Measurements from ENCODE around the gene CGNL1. TPM values are rescaled to one million over a fixed set of nuclear protein-coding genes. Genes with fewer than 3 reads are reported as not detected.

CGNL1 gene
- total RNA-seq, 1 experiment from 2014 or later: 3.3 TPM

DNA sequence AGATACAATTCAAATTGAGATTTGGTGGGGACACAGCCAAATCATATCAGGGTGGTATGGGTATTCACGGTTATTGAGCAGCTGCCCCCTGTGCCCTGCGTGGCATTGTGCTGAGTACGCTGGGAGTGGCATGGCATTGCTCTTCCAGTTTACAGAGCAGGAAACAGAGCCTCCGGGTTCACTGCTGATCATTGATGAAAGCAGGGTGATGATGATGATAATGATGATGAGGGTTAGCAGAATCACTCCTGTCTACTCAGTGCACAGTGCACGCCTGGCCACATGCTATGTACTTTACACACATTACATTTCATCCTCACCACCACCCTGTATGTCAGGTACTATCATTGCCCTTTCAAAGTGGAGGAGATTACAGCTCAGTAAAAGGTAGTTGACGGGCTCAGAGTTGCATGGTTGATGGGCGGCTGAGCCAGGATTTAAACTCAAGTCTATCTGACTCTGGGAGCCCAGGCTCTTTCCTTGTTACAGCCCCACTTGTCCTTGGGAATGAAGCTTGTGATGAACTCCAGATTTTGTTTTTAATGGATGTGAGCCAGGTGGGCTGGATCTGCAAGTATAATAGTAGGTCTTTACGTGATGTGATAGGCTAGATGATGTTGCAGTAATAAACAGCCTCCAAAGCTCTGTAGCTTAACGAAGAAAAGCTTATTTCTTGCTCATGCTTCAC is 127.8 kb downstream of the CGNL1 start:
- peaks cover 78% of the 10 kb centered on the region for H3K4me1 Mint-ChIP-seq (ENCODE audit: low read depth, unreplicated experiment)
- no peak for DNase-seq
- no peaks in the 10 kb centered on the region for H3K9me3 Mint-ChIP-seq (ENCODE audit: low read depth, unreplicated experiment)
- no TSS peak for BruUV-seq (replicated peaks)
- intact Hi-C loops (cut with micrococcal nuclease; ENCODE audit: unreplicated experiment): no loop called here
- peak overlapping the region; percentile 100 for H3K27ac Mint-ChIP-seq (ENCODE audit: unreplicated experiment)
- no peak overlapping the region for H3K4me3 Mint-ChIP-seq (ENCODE audit: low read depth, unreplicated experiment)
- CTCF ChIA-PET: interaction anchor here (1.0 to 2.8 kb wide), 5 partner anchors 9 to 163 kb away, joined by 3 to 14 read pairs (median 5); no protein-coding TSS in a partner anchor
- H3K27me3 Mint-ChIP-seq (ENCODE audit: unreplicated experiment): no peaks in the 10 kb centered on the region
- TF ChIP-seq, protein P1, sequence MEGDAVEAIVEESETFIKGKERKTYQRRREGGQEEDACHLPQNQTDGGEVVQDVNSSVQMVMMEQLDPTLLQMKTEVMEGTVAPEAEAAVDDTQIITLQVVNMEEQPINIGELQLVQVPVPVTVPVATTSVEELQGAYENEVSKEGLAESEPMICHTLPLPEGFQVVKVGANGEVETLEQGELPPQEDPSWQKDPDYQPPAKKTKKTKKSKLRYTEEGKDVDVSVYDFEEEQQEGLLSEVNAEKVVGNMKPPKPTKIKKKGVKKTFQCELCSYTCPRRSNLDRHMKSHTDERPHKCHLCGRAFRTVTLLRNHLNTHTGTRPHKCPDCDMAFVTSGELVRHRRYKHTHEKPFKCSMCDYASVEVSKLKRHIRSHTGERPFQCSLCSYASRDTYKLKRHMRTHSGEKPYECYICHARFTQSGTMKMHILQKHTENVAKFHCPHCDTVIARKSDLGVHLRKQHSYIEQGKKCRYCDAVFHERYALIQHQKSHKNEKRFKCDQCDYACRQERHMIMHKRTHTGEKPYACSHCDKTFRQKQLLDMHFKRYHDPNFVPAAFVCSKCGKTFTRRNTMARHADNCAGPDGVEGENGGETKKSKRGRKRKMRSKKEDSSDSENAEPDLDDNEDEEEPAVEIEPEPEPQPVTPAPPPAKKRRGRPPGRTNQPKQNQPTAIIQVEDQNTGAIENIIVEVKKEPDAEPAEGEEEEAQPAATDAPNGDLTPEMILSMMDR (IDR thresholded peaks at IDR 0.05; ENCODE audit: unreplicated experiment): no peak
- peaks cover 14% of the 10 kb centered on the region for H3K36me3 Mint-ChIP-seq (ENCODE audit: insufficient read depth, unreplicated experiment)

DNA sequence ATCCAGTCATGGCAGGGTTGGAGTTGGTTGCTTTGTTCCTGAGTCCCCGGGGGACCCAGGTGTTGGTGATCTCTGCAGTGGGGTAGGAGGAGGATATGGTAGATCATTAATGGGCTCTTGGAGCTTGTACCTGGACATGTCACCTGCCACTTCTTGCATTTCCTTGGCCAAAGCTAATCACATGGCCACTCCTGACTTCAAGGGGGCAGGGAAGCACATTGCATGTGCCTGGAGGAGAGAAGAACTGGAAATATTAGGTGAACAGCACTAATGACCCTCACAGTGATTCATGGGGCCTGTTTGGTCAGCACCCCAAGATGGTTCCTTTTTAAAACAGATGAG is 128.3 kb downstream of the CGNL1 start:
- Mint-ChIP-seq H3K4me1 (ENCODE audit: low read depth, unreplicated experiment) (peaks cover 73% of the 10 kb centered on the region), H3K27me3 (ENCODE audit: unreplicated experiment) (no peaks in the 10 kb centered on the region), H3K27ac (ENCODE audit: unreplicated experiment) (peak overlapping the region; percentile 100), H3K9me3 (ENCODE audit: low read depth, unreplicated experiment) (no peaks in the 10 kb centered on the region), H3K36me3 (ENCODE audit: insufficient read depth, unreplicated experiment) (peaks cover 13% of the 10 kb centered on the region), H3K4me3 (ENCODE audit: low read depth, unreplicated experiment) (no peak overlapping the region)
- BruUV-seq (replicated peaks): no TSS peak
- TF ChIP-seq, protein P1 (IDR thresholded peaks at IDR 0.05; ENCODE audit: unreplicated experiment): no peak
- intact Hi-C loops (cut with micrococcal nuclease; ENCODE audit: unreplicated experiment): no loop called here
- peak; percentile 4 for DNase-seq
- CTCF ChIA-PET: interaction anchor here (1.0 to 2.8 kb wide), 2 partner anchors 9 to 18 kb away, joined by 3 to 14 read pairs; no protein-coding TSS in a partner anchor

DNA sequence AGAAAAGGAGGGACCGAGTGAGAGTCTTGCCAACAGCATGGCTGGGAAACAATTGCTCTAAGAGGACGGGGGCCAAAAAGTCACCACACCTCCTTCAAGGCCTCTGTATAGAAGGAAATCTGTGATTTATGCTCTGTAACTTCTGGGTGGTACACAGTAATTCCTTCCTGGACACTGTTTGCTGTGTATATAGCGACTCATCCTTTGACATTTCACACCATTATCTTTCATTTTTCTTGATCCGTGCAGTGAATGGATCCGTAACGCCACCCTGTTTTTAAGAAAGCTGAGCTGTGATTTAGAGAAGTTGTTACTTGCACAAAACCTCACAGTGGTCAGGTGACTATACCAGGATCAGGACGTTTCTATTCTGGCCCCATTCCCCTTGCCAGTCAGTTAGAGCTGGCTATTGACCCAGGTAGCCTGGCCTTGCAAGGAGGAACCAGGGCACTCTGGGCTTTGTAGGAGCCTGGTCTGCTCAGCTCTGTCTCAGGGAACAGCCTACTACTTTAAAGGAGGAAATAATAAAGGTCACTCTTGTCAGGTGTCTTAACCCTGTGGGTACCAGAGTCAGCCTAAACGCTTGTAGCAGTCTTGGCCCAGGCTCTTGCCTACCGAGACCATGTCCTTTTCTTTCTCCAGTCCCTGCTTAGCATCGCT is 128.9 kb downstream of the CGNL1 start:
- TF ChIP-seq, protein P1 (IDR thresholded peaks at IDR 0.05; ENCODE audit: unreplicated experiment): no peak
- Mint-ChIP-seq H3K4me1 (ENCODE audit: low read depth, unreplicated experiment) (peaks cover 67% of the 10 kb centered on the region), H3K36me3 (ENCODE audit: insufficient read depth, unreplicated experiment) (peaks cover 9% of the 10 kb centered on the region), H3K27ac (ENCODE audit: unreplicated experiment) (peak overlapping the region; percentile 100), H3K27me3 (ENCODE audit: unreplicated experiment) (no peaks in the 10 kb centered on the region), H3K4me3 (ENCODE audit: low read depth, unreplicated experiment) (peak overlapping the region; percentile 48), H3K9me3 (ENCODE audit: low read depth, unreplicated experiment) (no peaks in the 10 kb centered on the region)
- peak; percentile 25 for DNase-seq
- no TSS peak for BruUV-seq (replicated peaks)
- intact Hi-C loops (cut with micrococcal nuclease; ENCODE audit: unreplicated experiment): loop anchor here (5.0 kb wide), 1 partner anchor 128 kb away; the partner anchor contains the start of gene CGNL1
- CTCF ChIA-PET: interaction anchor here (1.0 to 2.8 kb wide), 10 partner anchors 8 to 164 kb away, joined by 3 to 16 read pairs (median 10); partner anchors contain the start of gene CGNL1

DNA sequence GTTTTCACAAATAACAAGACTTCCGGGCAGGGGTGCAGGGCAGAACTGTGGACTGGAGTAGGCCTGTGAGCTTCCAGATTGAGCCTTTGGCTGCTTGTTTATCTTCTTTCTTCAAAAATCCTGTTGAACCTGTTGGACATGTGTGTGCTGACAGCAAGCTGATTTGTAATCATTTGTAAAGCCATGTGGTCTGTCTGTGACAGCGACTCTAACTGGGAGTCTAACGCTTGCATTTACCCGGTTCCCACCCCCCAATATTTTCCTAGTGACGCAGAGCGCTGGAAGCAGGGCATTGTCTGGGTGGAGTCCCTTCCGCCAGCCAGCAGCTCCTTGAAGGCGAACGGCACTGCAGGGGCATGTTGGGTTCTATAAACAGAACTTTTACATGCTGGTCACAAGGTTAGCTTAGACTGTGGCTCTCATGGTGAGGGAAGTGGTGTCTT is 129.7 kb downstream of the CGNL1 start:
- H3K9me3 Mint-ChIP-seq (ENCODE audit: low read depth, unreplicated experiment): no peaks in the 10 kb centered on the region
- intact Hi-C loops (cut with micrococcal nuclease; ENCODE audit: unreplicated experiment): loop anchor here (1.0 to 5.0 kb wide), 2 partner anchors 21 to 129 kb away; partner anchors contain the start of gene CGNL1
- BruUV-seq (replicated peaks): no TSS peak
- no peaks in the 10 kb centered on the region for H3K27me3 Mint-ChIP-seq (ENCODE audit: unreplicated experiment)
- peaks cover 65% of the 10 kb centered on the region for H3K4me1 Mint-ChIP-seq (ENCODE audit: low read depth, unreplicated experiment)
- peak; percentile 95 for DNase-seq
- TF ChIP-seq, protein P1 (IDR thresholded peaks at IDR 0.05; ENCODE audit: unreplicated experiment): no peak
- peak overlapping the region; percentile 48 for H3K4me3 Mint-ChIP-seq (ENCODE audit: low read depth, unreplicated experiment)
- peak overlapping the region; percentile 100 for H3K27ac Mint-ChIP-seq (ENCODE audit: unreplicated experiment)
- H3K36me3 Mint-ChIP-seq (ENCODE audit: insufficient read depth, unreplicated experiment): peaks cover 9% of the 10 kb centered on the region
- CTCF ChIA-PET: interaction anchor here (0.6 to 2.8 kb wide), 12 partner anchors 9 to 547 kb away, joined by 3 to 16 read pairs (median 7); partner anchors contain the start of gene CGNL1
